HG02759 (cell line): ENCODE data around the gene GRIK3.

ENCODE experiments used
- ATAC-seq: cut with Tn5 transposase; IDR thresholded peaks from one replicate; pipeline ENCODE4 v1.9.1; 2021; ENCODE audit warnings: mild to moderate bottlenecking, moderate library complexity; ENCODE audit not compliant: unreplicated experiment

GRIK3 gene

DNA sequence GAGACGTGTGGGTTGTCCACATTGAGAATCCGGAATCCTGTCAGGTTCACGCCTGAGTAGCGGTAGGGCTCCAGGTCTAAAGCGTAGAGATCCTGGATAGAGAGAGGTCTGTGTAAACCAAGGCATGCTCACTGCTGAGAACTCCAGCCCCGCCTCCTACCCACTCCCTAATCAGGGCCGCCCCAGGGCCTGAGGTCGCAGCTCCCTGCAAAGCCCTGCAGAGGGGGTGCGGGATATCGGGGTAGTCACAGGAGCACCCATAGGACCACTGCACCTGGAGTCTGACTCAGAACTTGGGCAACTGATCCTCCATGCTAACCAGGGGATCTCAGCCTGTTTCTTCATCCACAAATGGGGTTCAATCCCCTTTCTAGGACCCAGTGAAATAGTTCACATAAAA lies 174.4 kb downstream of the GRIK3 start:
- ATAC-seq = no peak

DNA sequence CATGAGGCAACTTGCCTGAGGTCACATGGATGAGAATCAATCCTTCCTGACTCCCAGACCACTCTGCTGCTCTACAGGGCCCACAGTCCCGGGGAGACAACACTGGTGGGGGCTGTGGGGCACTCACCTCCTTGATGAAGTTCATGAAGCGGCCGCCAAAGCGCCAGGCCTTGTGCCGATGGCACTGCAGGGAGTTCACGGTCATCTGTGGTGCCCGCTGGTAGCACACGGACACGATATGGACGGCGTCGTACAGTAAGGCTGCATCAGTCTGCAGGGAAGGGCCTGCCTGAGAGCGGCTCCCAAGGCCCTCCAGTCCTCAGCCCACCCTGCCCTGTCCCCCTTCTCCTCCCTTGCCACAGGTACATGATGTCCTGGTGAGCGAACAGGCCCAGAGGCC lies 175.3 kb downstream of the GRIK3 start:
- no peak for ATAC-seq

DNA sequence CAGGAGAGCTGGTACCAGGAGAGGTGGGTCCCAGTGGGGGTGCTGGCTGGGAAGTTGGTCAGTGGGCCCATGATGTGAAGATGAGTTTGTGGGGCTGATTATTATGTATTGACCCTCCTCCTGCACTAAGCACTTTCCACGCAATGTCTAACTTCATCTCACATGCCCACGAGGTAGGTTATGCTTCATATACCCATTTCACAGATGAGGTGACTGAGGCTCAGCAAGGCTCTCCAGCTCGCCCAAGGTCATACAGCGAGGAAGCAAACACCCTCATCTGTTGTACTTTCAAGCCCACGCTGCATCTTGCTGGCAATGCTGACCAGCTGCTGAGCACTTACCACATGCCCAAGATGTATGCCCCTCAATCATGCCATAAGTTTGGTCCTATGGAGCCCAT lies 175.8 kb downstream of the GRIK3 start:
- ATAC-seq = no peak

DNA sequence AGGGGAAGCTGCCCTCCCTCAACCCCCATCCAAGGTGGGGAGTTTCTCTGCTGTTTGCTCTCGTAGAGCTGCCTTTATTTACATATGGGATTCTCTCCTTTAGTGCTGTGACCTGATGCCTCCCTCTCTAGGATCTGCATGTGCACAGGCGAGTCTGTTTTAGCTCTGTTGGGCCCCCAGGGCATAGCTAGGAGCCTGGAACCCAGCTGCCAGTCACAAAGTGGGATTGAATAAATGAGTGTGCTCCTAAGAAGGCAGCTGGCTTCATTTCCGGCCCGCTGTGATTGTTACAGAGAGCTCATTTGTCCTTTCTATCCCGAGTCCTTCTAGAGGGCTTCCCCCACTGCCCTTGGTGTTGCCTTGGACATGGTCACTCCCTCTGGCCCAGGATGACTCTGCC lies 176.6 kb downstream of the GRIK3 start:
- no peak for ATAC-seq

GRCh38 chr1:36855699-36856494 lies 178.4 kb downstream of the GRIK3 start:
- no peak for ATAC-seq

DNA sequence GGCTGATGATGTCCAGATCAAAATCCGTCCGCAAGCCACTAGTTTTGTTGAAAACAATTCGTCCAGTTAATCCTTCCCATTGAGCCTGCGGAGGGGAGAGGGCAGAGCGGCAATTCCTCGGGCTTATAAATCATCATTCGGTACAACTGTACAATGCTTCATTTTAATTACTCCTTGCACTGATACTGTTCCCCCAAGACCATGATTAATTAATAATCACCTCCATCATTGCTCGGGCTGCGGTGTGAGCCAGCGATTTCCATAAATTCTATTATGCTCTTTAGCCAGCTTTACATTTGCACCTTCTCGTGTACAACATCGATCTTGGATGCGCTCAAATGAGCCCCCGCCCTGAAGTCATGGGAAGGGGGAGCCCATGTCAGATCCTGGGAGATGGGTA lies 180.7 kb downstream of the GRIK3 start:
- no peak for ATAC-seq

GRCh38 chr1:36852586-36852985 lies 181.7 kb downstream of the GRIK3 start:
- ATAC-seq = no peak

DNA sequence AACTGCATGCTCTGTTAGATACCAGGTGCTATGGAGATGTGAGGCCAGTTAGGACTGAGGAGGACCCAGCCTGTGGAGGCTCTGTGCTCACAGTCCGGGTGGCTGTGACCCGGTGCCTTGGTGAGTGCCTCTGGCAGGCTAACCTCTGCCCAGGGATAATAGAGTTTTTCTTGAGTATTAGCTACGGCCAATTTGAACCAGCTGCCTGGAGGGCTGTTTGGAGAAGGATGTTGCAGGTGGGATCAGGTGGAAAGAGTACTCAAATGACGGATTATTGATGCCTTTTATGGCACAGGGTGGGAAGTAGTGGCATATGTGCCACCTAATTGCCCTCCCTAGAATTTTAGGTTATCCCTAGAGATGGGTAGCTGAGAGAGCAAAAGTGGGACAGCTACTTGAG lies 182.7 kb downstream of the GRIK3 start:
- ATAC-seq = no peak

DNA sequence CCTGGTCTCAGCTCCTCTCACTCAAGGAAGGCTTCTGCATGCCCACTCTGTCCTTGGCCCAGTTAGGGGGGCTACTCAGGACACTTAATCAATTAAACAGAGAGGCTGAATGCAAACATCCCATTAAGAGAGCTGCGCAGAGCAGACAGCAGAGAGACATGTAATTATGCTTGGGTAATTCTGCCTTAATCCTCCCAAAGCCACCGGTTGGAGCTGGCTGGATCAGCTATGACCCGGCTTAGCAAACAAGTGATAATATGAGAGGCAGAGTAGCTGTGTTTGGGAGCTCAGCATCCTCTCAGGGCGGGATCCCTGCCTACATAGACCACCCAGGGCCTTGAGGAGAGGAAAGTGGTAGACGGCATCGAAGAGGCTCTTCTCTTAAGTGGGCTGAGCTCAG lies 183.2 kb downstream of the GRIK3 start:
- no peak for ATAC-seq

GRCh38 chr1:36849956-36850355 lies 184.4 kb downstream of the GRIK3 start:
- ATAC-seq = no peak

DNA sequence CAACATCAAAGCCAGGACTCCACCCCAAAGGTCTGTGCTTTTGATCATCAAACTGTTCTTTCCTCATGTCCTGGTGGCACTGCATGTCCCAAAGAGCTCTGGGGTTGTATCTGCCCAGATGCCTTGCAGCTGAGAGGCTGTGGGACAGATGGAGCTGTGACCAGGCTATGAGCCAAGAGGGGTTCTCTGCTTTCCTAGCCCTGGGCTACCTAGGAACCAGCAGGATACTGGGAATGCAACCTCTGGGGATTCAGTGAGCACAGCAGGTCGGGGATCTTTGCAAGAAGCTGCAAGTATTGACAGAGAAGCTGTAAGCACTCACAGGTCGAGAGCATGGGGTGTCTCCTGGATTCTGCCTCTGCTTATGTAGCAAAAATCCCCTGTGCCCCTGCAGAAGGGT lies 186.6 kb downstream of the GRIK3 start:
- no peak for ATAC-seq

DNA sequence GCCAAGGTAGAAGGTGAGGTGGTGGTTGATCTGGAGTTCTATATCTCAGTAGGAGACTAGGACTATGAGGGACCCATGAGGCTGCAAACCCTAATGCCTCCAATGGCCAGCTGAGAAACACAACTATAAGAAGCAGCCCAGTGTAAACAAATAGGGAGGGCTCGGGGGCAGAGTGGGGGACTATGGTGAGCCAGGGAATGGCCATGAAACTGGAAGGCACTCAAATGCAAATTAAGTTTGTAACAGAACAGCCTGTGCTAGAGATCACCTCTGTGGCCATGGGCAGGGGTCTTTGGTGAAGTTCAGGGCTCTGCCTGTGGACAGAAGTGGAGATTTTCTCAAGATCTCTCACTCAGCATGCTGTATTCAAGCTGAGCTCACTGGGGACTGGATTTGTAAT lies 187.1 kb downstream of the GRIK3 start:
- ATAC-seq = no peak

DNA sequence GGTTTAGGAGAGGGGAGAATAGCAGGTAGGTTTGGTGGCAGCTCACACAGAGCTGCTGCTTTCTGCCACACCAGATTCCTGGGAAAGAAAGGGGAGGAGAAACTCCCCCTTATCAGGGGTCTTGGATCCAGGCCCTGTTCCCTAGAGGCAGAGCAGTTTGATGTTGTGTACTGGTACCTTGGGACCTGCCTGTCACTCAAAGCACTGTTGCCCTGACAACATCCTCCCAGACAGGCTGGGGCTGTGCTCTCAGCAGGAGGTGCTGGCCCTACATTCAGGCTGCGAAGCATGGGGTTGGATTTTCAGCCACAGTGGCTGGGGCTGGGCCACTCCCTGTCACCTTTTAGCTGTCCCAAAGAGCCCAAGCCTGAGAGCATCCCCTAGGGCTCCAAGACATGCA lies 188.0 kb downstream of the GRIK3 start:
- ATAC-seq = no peak

DNA sequence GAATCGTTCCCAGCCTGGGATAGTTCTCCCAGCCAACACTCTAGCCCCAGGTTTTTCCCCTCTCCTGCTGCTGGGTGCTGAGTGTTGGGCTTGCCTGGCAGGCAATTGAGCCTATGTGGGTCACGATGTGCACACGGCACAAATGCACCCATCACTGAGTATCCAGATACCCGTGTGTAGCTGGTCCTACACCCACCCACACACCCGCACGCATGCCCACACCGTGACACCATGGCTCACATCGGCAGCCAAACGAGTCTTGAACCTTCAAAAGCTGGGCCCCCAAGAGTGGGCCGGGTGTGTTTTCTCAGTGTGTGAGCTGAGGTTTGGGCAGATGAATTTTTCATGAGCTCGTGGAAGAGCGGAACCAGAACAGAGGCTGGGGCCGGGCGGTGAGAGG lies 188.5 kb downstream of the GRIK3 start:
- ATAC-seq = no peak

GRCh38 chr1:36844917-36845316 lies 189.4 kb downstream of the GRIK3 start:
- ATAC-seq = no peak

DNA sequence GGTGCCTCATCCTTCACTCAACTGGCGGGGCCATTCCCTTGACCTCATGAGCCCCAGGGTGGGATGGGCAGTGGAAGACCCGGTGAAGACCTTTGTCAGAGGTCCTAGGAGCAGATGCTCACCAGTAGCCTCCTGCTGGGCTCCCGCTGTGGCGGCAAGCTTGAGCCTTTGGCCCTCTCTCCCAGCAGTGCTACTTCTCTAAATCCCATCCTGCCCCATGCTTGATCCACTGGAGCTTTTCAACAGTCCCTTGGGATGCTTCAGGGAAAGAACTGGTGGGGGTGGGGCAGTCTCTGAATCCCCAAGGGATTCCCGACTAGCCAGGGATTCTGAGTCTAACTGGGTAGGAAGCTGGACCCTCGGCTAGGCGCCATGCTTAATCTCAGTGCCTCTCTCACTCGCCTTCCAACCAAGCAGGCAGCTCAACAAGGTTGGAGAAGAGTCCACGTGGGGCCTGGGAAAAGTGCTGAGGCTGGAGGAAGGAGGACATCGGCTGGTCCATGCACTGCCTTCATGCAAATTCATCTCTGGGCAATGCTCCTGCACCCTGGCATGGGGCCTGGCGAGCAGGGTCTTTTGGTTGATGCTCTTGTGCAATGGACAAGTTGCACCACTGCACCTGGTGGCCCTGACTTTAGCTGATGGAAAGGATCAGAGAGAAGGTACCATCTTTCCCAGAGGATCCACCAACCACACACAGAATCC lies 190.3 kb downstream of the GRIK3 start:
- ATAC-seq = no peak

- ATAC-seq = no peak
Measured at GRCh38 chr1:36843027-36843426, 191.3 kb downstream of the GRIK3 start.

- ATAC-seq = no peak
Measured at GRCh38 chr1:36842448-36842847, 191.9 kb downstream of the GRIK3 start.

- ATAC-seq = no peak
Measured at GRCh38 chr1:36839485-36839884, 194.8 kb downstream of the GRIK3 start.

- ATAC-seq = no peak
Measured at GRCh38 chr1:36838888-36839287, 195.4 kb downstream of the GRIK3 start.

- no peak for ATAC-seq
Measured at GRCh38 chr1:36836916-36837315, 197.4 kb downstream of the GRIK3 start.

GRCh38 chr1:36836196-36836883 lies 198.0 kb downstream of the GRIK3 start:
- ATAC-seq = no peak
